ENCODE data around the gene RPTOR.

DNA sequence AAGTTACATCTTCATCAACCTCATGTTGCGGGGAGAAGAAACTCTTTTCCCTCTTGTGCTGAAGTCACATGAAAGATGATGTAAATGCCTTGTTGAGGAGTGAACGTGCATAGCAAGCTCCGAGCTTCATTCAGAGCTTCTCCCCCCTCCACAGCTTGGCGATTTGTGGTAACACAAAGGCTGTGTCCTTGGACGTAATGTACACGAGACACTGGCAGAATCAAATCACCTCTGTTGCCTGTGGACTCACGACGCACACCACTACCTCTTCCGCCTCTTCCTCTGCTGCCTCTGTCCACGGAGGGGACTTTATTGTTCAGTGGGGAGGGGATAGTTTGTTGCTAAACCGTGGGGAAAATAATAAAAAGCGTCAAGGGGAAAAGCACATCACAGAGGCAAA, 392.1 kb downstream of the RPTOR start:
- TF ChIP-seq, protein P1, sequence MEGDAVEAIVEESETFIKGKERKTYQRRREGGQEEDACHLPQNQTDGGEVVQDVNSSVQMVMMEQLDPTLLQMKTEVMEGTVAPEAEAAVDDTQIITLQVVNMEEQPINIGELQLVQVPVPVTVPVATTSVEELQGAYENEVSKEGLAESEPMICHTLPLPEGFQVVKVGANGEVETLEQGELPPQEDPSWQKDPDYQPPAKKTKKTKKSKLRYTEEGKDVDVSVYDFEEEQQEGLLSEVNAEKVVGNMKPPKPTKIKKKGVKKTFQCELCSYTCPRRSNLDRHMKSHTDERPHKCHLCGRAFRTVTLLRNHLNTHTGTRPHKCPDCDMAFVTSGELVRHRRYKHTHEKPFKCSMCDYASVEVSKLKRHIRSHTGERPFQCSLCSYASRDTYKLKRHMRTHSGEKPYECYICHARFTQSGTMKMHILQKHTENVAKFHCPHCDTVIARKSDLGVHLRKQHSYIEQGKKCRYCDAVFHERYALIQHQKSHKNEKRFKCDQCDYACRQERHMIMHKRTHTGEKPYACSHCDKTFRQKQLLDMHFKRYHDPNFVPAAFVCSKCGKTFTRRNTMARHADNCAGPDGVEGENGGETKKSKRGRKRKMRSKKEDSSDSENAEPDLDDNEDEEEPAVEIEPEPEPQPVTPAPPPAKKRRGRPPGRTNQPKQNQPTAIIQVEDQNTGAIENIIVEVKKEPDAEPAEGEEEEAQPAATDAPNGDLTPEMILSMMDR (IDR thresholded peaks at IDR 0.05), result no peak
- TF ChIP-seq POLR2A (IDR thresholded peaks at IDR 0.05), result no peak
